22Rv1 (cell line): ENCODE data around the gene ILF3.

Experiments used
- ZFX ChIP-seq: fragments of 450-650 bp; IDR thresholded peaks from 2 replicates; pipeline ENCODE4 v1.6.1; 2017; ENCODE audit warnings: antibody characterized with exemption, borderline replicate concordance
- TF ChIP-seq, protein P1 (sequence below): fragments of 450-650 bp; IDR thresholded peaks from 2 replicates; pipeline ENCODE4 v1.5.1; 2017; ENCODE audit warnings: mild to moderate bottlenecking

DNA sequence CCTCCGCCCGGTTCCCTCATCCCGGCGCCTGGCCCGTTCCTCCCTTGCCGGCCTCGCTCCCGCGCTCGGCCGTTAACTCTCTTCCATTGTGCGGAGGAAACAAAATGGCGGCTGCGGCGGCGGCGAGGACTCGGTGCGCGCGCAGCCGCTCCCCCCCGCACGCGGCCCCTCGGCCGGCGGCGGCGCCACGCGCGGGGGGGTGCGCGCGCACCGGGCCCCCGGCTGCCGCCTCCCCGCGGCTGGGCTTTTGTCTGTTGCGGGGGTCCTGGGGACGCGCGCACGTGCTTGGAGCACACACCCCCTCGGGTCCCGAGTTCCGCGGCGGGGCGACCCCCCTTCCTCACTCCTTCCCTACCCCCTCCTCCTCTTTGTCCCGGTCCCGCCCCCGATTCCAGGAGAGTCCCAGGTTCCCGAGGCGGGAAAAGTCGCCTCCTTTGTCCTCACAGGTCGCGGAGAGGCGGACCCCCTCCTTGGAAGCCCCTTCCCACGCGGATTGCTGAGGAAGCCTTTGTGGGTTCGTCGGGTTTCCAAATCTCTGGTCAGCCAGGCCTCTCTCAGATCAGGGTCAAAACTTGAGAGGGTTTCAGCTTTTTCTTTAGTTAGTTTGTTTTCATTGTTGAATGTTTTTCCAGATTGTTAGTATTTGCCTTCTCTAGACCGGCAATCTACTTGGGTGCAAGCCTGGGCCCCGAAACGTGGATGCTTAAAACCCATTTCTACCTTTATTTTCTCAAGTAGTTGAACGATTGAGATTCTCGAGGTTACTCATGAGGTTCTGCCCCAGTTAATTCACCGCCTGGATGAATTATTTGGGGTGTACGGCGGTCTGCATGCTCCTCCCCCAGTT lies 687 bp downstream of the ILF3 start:
- no peak for TF ChIP-seq ZFX
- TF ChIP-seq, protein P1, sequence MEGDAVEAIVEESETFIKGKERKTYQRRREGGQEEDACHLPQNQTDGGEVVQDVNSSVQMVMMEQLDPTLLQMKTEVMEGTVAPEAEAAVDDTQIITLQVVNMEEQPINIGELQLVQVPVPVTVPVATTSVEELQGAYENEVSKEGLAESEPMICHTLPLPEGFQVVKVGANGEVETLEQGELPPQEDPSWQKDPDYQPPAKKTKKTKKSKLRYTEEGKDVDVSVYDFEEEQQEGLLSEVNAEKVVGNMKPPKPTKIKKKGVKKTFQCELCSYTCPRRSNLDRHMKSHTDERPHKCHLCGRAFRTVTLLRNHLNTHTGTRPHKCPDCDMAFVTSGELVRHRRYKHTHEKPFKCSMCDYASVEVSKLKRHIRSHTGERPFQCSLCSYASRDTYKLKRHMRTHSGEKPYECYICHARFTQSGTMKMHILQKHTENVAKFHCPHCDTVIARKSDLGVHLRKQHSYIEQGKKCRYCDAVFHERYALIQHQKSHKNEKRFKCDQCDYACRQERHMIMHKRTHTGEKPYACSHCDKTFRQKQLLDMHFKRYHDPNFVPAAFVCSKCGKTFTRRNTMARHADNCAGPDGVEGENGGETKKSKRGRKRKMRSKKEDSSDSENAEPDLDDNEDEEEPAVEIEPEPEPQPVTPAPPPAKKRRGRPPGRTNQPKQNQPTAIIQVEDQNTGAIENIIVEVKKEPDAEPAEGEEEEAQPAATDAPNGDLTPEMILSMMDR = no peak
